Natural killer cell (primary cell): ENCODE measurements around the gene CDCP2. TPM values are rescaled to one million over a fixed set of nuclear protein-coding genes. Genes with fewer than 3 reads are reported as not detected.

Experiments used
- ATAC-seq, 3 donors: fragments of 150-1000 bp in 2 of 3; fragments of 200-7000 bp in 1 of 3; cut with Tn5 transposase; 1 replicate in 1 of 3; 2 replicates in 2 of 3; pipeline ENCODE4 v1.10.0; 2021; ENCODE audit warnings: mild to moderate bottlenecking in 2 of 3, moderate library complexity in 2 of 3
- DNase-seq, 2 donors: peaks; one replicate each; pipeline versions ENCODE4 v3.0.0 to v3.0.0-alpha.2; 2013 to 2021; ENCODE audit warnings: mixed read lengths in 1 of 2
- H3K27ac ChIP-seq: one replicate; pipeline ENCODE4 v1.5.1; 2013; ENCODE audit warnings: mild to moderate bottlenecking, low read length
- H3K27me3 ChIP-seq: one replicate; pipeline ENCODE4 v1.6.1; 2013; ENCODE audit warnings: low read length; ENCODE audit not compliant: control insufficient read depth, insufficient read depth
- H3K36me3 ChIP-seq: one replicate; pipeline ENCODE4 v1.6.1; 2013; ENCODE audit warnings: low read length; ENCODE audit not compliant: control insufficient read depth, insufficient read depth
- H3K4me1 ChIP-seq: one replicate; pipeline ENCODE4 v1.6.1; 2013; ENCODE audit warnings: low read length; ENCODE audit not compliant: control insufficient read depth, insufficient read depth
- H3K4me3 ChIP-seq: one replicate; pipeline ENCODE4 v1.5.1; 2013; ENCODE audit warnings: low read length
- H3K9me3 ChIP-seq: one replicate; pipeline ENCODE4 v1.6.1; 2013; ENCODE audit warnings: low read length; ENCODE audit not compliant: control insufficient read depth, insufficient read depth
- H3K27ac Mint-ChIP-seq, 2 donors: one replicate each; pipeline ENCODE4 v1.8.0; 2022; ENCODE audit warnings: mild to moderate bottlenecking in 2 of 2, mixed read lengths in 2 of 2, moderate library complexity in 1 of 2
- H3K27me3 Mint-ChIP-seq, 2 donors: one replicate each; pipeline ENCODE4 v1.8.0; 2022; ENCODE audit warnings: low read depth in 2 of 2, mixed read lengths in 2 of 2
- H3K36me3 Mint-ChIP-seq: one replicate; pipeline ENCODE4 v1.8.0; 2022; ENCODE audit warnings: mixed read lengths
- H3K4me1 Mint-ChIP-seq, 2 donors: one replicate each; pipeline ENCODE4 v1.8.0; 2022; ENCODE audit warnings: mixed read lengths in 2 of 2
- H3K4me3 Mint-ChIP-seq: one replicate; pipeline ENCODE4 v1.8.0; 2022; ENCODE audit warnings: mild to moderate bottlenecking, moderate library complexity, mixed read lengths
- H3K9me3 Mint-ChIP-seq, 2 donors: one replicate each; pipeline ENCODE4 v1.8.0; 2022; ENCODE audit warnings: mixed read lengths in 2 of 2
- WGBS: methylation state at CpG from one replicate; pipeline ENCODE4 v1.1.7; 2013; ENCODE audit warnings: missing lambda C conversion rate; ENCODE audit not compliant: insufficient coverage; 5-methylcytosine and 5-hydroxymethylcytosine counted together
- intact Hi-C: fragments of 100-400 bp; cut with micrococcal nuclease; formaldehyde crosslinking; loops from one replicate; pipeline ENCODE4 v1.14.2; 2022
- total RNA-seq, 4 donors: library from RNA; stranded (reverse); fragments of 120-200 nt in 1 of 4; gene quantifications; one replicate each; pipeline versions ENCODE4 v1.2.3 to v1.2.4, GENCODE V29; 2013 to 2022
- TF ChIP-seq, protein P1 (sequence below): fragments of 200-600 bp; IDR thresholded peaks from one replicate; pipeline ENCODE4 v1.8.0; 2022; ENCODE audit warnings: antibody characterized with exemption

CDCP2 gene
- total RNA-seq, 3 donors from 2014 or later (not counting 1 experiment from before 2014, with no cell fraction given), result 0.30 TPM; not detected in 2

DNA sequence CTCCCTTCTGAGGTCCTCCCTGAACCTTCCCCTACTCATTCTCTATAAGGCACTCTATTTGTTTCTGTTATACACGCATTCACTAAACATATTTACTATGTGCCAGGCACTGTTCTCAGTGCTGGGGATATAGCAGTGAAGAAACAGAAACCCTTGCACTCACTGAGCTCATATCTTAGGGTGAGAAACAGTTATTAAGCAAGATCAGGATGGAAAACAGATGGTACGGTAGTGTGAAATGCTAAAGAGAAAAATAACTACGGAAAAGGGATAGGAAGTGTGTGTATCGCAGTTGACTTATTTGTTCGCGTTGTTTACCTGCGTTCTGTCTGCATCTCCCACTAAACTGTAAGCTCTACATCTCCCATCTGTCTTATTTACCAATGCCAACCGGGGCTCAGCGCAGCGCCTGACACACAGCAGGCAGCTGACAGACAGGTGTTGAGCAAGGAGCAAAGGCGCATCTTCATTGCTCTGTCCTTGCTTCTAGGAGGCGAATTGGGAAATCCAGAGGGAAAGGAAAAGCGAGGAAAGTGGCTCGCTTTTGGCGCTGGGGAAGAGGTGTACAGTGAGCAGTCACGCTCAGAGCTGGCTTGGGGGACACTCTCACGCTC, 46.5 kb upstream of the CDCP2 start:
- Mint-ChIP-seq H3K36me3 (no peaks in the 10 kb centered on the region), H3K27ac (peak overlapping the region; percentile 84 to 90), H3K9me3 (no peaks in the 10 kb centered on the region), H3K4me1 (peaks cover 32 to 36% of the 10 kb centered on the region in 2 donors), H3K4me3 (peak overlapping the region; percentile 92), H3K27me3 (no peaks in the 10 kb centered on the region)
- DNase-seq (no peak), ATAC-seq (no peak)
- Histone ChIP-seq H3K9me3 (no peaks in the 10 kb centered on the region), H3K36me3 (peaks cover 3% of the 10 kb centered on the region), H3K4me3 (peak overlapping the region; percentile 83), H3K27ac (no peak overlapping the region), H3K27me3 (no peaks in the 10 kb centered on the region), H3K4me1 (peaks cover 13% of the 10 kb centered on the region)
- WGBS, result 12% methylated on average over 17 of the region's 17 CpGs
- TF ChIP-seq, protein P1, sequence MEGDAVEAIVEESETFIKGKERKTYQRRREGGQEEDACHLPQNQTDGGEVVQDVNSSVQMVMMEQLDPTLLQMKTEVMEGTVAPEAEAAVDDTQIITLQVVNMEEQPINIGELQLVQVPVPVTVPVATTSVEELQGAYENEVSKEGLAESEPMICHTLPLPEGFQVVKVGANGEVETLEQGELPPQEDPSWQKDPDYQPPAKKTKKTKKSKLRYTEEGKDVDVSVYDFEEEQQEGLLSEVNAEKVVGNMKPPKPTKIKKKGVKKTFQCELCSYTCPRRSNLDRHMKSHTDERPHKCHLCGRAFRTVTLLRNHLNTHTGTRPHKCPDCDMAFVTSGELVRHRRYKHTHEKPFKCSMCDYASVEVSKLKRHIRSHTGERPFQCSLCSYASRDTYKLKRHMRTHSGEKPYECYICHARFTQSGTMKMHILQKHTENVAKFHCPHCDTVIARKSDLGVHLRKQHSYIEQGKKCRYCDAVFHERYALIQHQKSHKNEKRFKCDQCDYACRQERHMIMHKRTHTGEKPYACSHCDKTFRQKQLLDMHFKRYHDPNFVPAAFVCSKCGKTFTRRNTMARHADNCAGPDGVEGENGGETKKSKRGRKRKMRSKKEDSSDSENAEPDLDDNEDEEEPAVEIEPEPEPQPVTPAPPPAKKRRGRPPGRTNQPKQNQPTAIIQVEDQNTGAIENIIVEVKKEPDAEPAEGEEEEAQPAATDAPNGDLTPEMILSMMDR, result no peak
- intact Hi-C loops, result no loop called here

DNA sequence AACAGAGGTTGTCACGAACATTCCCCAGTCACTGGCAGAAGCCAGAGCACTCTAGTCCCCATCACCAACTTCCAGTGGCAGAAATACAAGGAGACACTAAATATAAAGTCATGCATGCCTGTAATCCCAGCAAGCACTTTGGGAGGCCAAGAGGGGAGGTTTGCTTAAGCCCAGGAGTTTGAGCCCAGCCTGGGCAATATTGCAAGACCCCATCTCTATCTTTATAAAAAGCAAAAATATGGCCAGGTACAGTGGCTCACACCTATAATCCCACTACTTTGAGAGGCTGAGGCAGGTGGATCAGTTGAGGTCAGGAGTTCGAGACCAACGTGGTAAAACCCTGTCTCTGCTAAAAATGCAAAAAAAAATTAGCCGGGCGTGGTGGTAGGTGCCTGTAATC, 40.7 kb upstream of the CDCP2 start:
- no peak overlapping the region for H3K27ac ChIP-seq
- no peaks in the 10 kb centered on the region for H3K36me3 Mint-ChIP-seq
- 98% methylated on average over 5 of the region's 5 CpGs for WGBS
- H3K4me1 Mint-ChIP-seq, result no peaks in the 10 kb centered on the region
- no peaks in the 10 kb centered on the region for H3K4me1 ChIP-seq
- H3K27ac Mint-ChIP-seq, result no peak overlapping the region
- no peak overlapping the region for H3K4me3 Mint-ChIP-seq
- H3K9me3 Mint-ChIP-seq, result no peaks in the 10 kb centered on the region
- DNase-seq (no peak), ATAC-seq (no peak)
- H3K9me3 ChIP-seq, result no peaks in the 10 kb centered on the region
- H3K27me3 Mint-ChIP-seq, result no peaks in the 10 kb centered on the region
- no peak overlapping the region for H3K4me3 ChIP-seq
- TF ChIP-seq, protein P1, result no peak
- no peaks in the 10 kb centered on the region for H3K27me3 ChIP-seq
- intact Hi-C loops, result no loop called here
- H3K36me3 ChIP-seq, result peaks cover 10% of the 10 kb centered on the region

DNA sequence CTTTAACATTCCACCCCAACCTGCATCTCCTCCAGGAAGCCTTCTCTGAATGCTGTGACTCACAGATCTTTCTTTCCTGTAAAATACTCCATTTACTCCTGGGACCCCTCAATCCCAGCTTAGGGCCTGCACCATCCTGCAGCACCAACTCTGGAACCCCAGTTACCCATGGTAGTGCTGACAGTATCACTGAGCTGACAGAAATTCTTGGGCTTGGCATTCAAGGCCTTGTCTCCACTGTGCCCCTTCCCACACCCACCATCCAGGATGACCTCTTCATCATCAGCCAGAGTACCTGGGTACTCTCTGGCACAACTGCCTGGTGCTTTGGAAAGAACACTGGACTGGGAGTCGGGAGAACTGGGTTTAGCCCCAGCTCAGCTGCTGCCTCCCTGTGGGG, 38.7 kb upstream of the CDCP2 start:
- Mint-ChIP-seq H3K27me3 (no peaks in the 10 kb centered on the region), H3K27ac (no peak overlapping the region), H3K9me3 (no peaks in the 10 kb centered on the region), H3K4me3 (no peak overlapping the region), H3K36me3 (no peaks in the 10 kb centered on the region), H3K4me1 (no peaks in the 10 kb centered on the region)
- intact Hi-C loops, result no loop called here
- Histone ChIP-seq H3K9me3 (no peaks in the 10 kb centered on the region), H3K27ac (no peak overlapping the region), H3K4me3 (no peak overlapping the region), H3K4me1 (no peaks in the 10 kb centered on the region), H3K36me3 (peaks cover 10% of the 10 kb centered on the region), H3K27me3 (no peaks in the 10 kb centered on the region)
- TF ChIP-seq, protein P1, result no peak
- DNase-seq (no peak), ATAC-seq (no peak)
- WGBS, result 100% methylated on average over 1 of the region's 1 CpG

DNA sequence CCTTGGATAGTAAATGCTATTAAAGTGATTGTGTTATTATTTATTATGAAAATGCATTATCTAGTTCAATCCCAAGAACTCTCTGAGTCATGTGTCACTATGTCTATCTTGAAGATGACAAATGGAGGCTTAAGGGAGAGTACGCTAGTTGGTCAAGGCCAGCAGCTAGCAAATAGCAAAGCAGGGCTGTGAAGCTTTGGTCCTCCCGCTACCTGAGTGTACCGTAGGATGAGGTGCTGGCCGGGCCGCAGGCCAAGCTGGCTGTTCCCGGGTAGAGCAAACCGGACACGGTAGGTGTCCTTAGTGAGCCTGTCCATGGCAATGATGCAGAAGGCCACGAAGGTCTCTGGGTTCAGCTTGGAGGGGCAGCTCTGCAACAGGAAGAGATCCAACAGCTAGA, 37.7 kb upstream of the CDCP2 start:
- H3K27ac Mint-ChIP-seq, result no peak overlapping the region
- 98% methylated on average over 9 of the region's 9 CpGs for WGBS
- H3K9me3 Mint-ChIP-seq, result no peaks in the 10 kb centered on the region
- H3K27ac ChIP-seq, result no peak overlapping the region
- no peak overlapping the region for H3K4me3 Mint-ChIP-seq
- TF ChIP-seq, protein P1, result no peak
- no peaks in the 10 kb centered on the region for H3K4me1 ChIP-seq
- H3K4me1 Mint-ChIP-seq, result no peaks in the 10 kb centered on the region
- DNase-seq (no peak), ATAC-seq (no peak)
- no peak overlapping the region for H3K4me3 ChIP-seq
- H3K9me3 ChIP-seq, result no peaks in the 10 kb centered on the region
- H3K27me3 ChIP-seq, result no peaks in the 10 kb centered on the region
- intact Hi-C loops, result no loop called here
- H3K36me3 ChIP-seq, result peaks cover 10% of the 10 kb centered on the region
- H3K36me3 Mint-ChIP-seq, result peaks cover 6% of the 10 kb centered on the region
- no peaks in the 10 kb centered on the region for H3K27me3 Mint-ChIP-seq
